HEK293T (cell line): ENCODE data around the gene ODAD3.
"Not testable (repeated sequence)": the region's sequence is repeated elsewhere in the genome, so short reads cannot be mapped to it uniquely, and the experiment has no call there.

Experiments used
- FOXK2 ChIP-seq: fragments of 450-650 bp; IDR thresholded peaks from 2 replicates; pipeline ENCODE4 v1.6.1; 2016; ENCODE audit warnings: mild to moderate bottlenecking
- LEF1 ChIP-seq: fragments of 450-650 bp; IDR thresholded peaks from 2 replicates; pipeline ENCODE4 v1.6.1; 2017; ENCODE audit warnings: mild to moderate bottlenecking, borderline replicate concordance

- not testable (repeated sequence) for TF ChIP-seq FOXK2, LEF1
These were observed 1.4 kb downstream of the ODAD3 start for GRCh38 chr19:11433526-11433925.
